ENCODE data around the gene CCDC28B.

- no peak for TF ChIP-seq PBX3 (IDR thresholded peaks at IDR 0.05)
- TF ChIP-seq, protein P1, sequence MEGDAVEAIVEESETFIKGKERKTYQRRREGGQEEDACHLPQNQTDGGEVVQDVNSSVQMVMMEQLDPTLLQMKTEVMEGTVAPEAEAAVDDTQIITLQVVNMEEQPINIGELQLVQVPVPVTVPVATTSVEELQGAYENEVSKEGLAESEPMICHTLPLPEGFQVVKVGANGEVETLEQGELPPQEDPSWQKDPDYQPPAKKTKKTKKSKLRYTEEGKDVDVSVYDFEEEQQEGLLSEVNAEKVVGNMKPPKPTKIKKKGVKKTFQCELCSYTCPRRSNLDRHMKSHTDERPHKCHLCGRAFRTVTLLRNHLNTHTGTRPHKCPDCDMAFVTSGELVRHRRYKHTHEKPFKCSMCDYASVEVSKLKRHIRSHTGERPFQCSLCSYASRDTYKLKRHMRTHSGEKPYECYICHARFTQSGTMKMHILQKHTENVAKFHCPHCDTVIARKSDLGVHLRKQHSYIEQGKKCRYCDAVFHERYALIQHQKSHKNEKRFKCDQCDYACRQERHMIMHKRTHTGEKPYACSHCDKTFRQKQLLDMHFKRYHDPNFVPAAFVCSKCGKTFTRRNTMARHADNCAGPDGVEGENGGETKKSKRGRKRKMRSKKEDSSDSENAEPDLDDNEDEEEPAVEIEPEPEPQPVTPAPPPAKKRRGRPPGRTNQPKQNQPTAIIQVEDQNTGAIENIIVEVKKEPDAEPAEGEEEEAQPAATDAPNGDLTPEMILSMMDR (IDR thresholded peaks at IDR 0.05) = no peak
- TF ChIP-seq RNF2 (IDR thresholded peaks at IDR 0.05; ENCODE audit: borderline replicate concordance, low read depth) = no peak
- no peak for TF ChIP-seq MAFK (IDR thresholded peaks at IDR 0.05; ENCODE audit: partially characterized antibody)
- no peak for TF ChIP-seq USF2 (IDR thresholded peaks at IDR 0.05)
- no peak for TF ChIP-seq SREBF2 (IDR thresholded peaks at IDR 0.05)
- no peak for TF ChIP-seq JUN (IDR thresholded peaks at IDR 0.05)
- TF ChIP-seq, protein P2, sequence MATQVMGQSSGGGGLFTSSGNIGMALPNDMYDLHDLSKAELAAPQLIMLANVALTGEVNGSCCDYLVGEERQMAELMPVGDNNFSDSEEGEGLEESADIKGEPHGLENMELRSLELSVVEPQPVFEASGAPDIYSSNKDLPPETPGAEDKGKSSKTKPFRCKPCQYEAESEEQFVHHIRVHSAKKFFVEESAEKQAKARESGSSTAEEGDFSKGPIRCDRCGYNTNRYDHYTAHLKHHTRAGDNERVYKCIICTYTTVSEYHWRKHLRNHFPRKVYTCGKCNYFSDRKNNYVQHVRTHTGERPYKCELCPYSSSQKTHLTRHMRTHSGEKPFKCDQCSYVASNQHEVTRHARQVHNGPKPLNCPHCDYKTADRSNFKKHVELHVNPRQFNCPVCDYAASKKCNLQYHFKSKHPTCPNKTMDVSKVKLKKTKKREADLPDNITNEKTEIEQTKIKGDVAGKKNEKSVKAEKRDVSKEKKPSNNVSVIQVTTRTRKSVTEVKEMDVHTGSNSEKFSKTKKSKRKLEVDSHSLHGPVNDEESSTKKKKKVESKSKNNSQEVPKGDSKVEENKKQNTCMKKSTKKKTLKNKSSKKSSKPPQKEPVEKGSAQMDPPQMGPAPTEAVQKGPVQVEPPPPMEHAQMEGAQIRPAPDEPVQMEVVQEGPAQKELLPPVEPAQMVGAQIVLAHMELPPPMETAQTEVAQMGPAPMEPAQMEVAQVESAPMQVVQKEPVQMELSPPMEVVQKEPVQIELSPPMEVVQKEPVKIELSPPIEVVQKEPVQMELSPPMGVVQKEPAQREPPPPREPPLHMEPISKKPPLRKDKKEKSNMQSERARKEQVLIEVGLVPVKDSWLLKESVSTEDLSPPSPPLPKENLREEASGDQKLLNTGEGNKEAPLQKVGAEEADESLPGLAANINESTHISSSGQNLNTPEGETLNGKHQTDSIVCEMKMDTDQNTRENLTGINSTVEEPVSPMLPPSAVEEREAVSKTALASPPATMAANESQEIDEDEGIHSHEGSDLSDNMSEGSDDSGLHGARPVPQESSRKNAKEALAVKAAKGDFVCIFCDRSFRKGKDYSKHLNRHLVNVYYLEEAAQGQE (IDR thresholded peaks at IDR 0.05) = no peak
- no peak for TF ChIP-seq PHF8 (IDR thresholded peaks at IDR 0.05; ENCODE audit: borderline replicate concordance, low read depth)
- TF ChIP-seq CEBPB (IDR thresholded peaks at IDR 0.05) = no peak
- no peak for TF ChIP-seq RAD21 (conservative IDR thresholded peaks at IDR 0.05 in 1 of 2, IDR thresholded peaks at IDR 0.05 in 1 of 2)
- TF ChIP-seq POLR2A (IDR thresholded peaks at IDR 0.05; ENCODE audit: low read length) = no peak
- TF ChIP-seq MAZ (IDR thresholded peaks at IDR 0.05; ENCODE audit: borderline replicate concordance, low read depth, low read length) = no peak
- TF ChIP-seq EP300 (IDR thresholded peaks at IDR 0.05) = no peak
These were observed 23.3 kb downstream of the CCDC28B start for GRCh38 chr1:32223683-32224082.

Data from A549 (cell line).